GM18951 (cell line): ENCODE data around the gene MYO15B.

ENCODE experiments used
- POLR2A ChIP-seq: IDR thresholded peaks from 4 replicates; pipeline ENCODE4 v1.6.1; 2011; ENCODE audit warnings: mild to moderate bottlenecking; ENCODE audit not compliant: insufficient read length, insufficient read depth; ENCODE audit errors: extremely low read depth
- in situ Hi-C: fragments of 300-500 bp; cut with MboI; formaldehyde crosslinking; loops from one replicate; pipeline ENCODE4 v1.12.0; 2022; ENCODE audit warnings: low sequenced_read_pairs, mixed read lengths, inconsistent platforms; ENCODE audit not compliant: unreplicated experiment

The MYO15B gene

DNA sequence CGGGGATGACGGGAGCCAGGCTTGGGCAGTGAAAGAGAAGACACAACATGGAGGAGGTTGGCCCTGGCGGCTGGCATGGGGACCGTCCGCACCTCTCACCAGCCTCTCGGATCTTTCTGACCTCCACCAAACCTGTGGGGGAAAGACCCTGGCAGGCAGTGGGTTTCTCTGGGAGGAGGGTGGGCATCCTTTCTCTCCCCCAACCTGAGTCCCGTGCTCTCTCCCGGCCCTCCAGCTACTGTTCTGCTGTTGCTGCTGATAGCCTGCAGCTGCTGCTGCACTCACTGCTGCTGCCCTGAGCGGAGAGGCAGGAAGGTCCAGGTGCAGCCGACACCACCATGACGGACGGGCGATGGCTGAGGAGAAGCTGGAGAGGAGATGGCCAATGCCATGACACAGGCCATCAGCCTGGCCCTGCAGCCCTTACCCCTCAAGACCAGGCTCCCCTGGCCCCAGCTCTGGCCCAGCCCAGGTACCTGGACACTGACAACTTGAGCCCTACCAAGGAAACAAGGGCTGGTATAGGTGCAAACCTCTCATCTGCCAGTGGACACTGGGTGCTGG lies 53.0 kb downstream of the MYO15B start:
- TF ChIP-seq POLR2A: no peak
- in situ Hi-C loops: no loop called here

DNA sequence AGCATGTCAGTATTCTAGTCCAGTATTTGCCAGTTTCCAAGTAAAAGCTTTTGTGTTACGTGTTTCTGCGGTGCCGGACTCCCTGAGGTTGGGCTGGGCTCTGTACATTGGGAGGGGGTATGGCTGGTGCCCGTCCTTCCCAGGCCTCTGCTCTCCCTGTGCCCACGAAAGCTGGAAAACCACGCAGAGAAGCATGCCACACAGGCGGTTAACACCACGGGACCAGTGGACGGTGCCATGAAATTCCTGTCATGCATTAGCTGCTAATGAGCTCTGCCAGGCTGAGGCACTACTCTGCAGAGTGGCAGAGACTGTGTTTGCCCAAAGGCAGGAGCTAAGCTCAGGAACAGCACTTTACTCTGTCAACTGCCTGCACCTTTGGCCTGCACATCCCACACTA lies 53.7 kb downstream of the MYO15B start:
- in situ Hi-C loops: no loop called here
- no peak for TF ChIP-seq POLR2A

DNA sequence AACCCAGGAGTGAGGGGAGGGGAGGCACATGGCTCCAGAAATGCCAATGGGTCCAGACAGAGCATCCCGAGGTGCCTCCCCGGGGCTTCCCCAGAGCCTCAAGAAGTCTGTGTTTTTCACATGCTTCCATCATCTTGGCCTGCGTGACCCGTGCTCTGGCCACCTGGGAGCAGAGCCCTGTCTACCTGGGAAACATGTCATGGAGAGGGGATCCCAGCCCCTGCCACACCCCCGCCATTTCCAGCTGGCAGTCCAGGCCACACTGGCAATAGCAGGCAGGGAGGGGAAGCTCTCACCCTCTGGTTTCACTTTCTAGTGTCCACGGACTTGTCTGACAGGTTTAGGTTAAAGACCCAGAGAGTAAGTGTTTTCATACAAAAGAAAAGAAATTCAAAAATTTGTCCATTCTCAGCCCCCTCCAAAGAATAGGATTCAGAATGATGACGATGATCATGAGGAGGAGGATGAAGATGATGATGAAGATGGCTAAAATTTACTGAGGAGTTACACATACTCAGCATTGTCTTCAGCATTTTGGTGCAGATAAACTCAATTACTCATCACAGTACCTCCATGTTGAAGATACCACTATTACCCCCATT lies 54.7 kb downstream of the MYO15B start:
- no peak for TF ChIP-seq POLR2A
- in situ Hi-C loops: no loop called here

DNA sequence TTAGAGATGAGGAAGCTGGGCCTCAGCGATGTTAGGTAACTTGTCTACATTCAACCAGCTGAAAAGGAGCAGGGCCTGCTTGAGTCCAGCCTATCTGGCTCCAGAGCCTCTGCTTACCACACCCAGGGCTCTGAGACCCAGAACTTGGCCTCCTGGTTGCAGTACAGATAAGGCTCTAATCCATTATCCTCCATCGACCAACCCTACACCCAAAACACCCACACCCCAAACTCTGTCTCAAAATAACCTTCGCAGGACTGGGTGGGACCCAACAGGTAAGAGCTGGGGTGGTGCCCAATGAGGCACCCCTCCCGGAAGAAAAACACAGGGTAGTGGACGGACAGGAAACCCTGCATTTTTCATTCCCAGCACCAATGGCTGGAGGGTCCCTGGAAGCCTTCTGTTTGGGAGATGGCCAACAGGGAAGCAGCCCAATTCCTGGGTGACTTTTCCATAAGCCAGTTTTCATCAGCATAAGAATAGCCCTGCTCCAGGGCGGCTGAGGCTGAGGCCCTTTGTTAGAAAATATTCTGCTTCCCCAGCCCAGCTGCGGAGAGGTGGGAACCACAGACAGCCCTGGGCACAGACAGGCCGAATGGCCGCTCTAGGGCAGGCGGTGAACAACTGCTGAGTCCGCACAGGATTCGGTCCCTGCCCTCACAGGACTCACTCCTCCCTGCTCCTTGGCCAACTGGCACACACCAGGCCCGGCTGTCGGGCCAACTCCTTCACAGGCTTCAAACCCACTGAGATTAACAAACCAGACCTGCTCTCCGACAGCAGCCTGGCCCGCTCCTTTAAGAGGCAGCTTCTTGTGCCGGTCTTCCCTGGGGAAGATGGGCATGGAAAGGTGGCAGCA lies 55.4 kb downstream of the MYO15B start:
- in situ Hi-C loops: no loop called here
- no peak for TF ChIP-seq POLR2A

DNA sequence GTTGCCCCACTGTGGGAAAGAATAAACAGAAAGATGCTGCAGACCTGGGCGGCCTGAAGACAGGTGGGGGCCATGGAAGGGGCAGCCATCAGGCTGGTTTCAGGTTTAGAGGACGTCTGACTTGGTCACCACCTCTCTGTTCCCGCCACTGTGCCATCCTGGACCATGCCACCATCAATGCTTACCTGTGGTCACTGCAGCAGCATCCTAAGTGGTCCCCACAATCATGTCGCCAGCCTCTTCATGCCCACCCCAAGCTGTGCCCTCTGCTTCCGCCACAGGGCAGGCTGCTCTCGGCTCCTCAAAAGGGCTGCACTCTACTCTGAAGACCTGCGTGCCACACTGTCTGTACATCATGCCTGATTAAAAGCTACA lies 56.0 kb downstream of the MYO15B start:
- no peak for TF ChIP-seq POLR2A
- in situ Hi-C loops: no loop called here

DNA sequence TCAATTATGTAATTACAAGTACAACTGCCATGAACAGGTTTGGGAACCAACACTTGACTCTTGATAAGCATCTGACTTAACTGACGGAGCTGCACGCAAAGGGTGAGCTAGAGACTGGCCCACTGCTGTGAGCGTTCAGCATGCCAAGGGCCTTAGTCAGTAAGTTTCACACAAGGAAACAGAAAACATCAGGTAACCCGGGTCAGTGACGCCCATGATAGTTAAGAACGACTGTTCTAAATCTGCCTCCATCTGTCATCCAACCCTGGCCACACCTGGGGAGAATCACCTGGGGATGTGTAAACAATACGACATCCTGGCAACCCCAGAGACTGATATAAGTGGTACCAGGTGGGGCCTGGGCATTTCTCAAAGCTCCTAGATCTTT lies 57.9 kb downstream of the MYO15B start:
- TF ChIP-seq POLR2A: no peak
- in situ Hi-C loops: no loop called here

DNA sequence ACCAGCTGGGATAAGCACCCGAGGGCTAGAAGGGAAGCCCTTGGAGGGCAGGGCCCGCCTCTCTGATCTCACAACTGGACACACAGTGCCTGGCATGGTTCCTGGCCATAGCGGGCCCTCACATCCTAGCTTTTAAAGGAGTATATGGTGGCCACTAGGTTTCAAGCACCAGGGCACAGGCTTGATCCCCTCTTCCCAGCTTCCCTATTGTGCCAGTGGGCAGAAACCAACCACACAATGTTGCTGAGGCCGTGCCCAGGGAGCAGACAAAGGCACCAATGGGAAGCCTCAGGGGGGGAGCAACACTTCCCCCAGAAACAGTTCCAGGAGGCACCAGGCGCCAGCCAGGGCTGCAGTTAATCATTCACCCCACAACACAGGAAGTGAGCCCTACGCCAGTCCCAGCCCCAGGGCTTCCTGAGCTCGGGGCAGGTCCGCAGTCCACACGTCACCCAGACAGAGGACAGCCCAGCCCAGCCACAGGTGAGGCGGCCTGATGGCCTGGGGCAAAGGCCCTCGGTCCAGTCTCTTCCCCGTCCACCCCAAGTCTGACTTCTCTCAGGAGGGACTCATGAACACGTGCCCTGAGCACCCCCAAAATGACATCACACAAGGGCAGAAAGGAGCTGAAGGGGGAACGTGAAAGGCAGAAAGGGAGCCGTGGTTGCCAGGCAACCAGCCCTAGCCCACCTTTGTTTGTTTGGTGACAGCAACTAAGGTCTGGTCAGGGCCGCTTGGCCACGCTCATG lies 58.5 kb downstream of the MYO15B start:
- TF ChIP-seq POLR2A: peak; percentile 75
- in situ Hi-C loops: no loop called here

DNA sequence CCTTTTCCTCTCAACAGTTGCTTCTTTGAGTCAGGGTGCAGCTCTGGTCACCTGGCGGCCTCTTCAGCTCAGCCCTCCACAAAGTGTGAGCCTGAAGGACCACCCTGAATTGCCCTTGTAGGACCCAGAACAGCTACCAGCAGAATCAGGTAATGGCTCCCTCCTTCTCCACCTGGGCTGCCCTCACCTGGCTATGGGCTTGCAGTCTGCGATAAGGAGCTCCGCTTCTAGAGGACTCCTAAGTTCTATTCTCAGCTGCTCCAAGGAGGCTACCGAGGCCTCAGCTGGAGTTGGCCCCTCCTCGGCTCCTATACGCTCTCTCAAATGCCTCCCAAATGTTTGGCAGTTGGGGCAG lies 59.0 kb downstream of the MYO15B start:
- no peak for TF ChIP-seq POLR2A

DNA sequence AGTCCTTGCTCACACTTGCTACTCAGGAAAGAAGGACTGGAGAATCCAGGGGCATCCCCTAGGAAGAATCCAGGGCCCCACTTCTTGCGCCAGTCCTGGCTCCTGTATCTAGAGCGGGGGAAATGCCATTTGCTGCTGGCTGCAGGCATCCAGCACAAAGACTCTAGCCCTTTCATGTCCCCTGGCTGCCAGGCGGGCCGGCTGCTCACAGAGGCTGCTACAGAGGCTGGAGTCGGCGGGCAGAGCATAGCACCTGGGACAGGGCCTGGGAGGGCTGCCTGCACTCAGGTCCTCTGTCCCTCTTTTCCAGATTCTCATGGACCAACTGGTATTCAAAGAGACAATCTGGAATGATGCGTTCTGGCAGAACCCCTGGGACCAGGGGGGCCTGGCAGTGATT lies 59.5 kb downstream of the MYO15B start:
- in situ Hi-C loops: no loop called here
- no peak for TF ChIP-seq POLR2A

More for the DNA sequence above, 59.0 kb downstream of the MYO15B start:
- in situ Hi-C loops: no loop called here

DNA sequence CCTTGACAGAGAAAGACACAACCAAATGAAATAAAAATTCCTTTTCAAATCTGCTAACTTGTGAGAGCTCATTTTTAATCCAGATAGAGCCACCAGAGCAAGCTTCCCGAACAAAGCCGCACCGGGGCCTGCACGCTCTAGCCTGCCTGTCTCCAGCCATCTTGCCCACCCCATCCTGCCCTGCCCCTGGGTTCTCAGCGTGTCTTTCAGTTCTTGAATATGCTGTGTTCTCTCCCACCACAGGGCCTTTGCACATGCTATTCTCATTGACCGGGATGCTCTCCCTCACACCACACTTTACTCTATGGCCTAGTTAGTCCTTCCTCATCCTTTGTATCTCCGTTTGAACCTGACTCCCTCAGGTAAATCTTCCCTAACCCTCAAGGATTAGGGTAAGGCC lies 60.3 kb downstream of the MYO15B start:
- in situ Hi-C loops: no loop called here
- TF ChIP-seq POLR2A: no peak

DNA sequence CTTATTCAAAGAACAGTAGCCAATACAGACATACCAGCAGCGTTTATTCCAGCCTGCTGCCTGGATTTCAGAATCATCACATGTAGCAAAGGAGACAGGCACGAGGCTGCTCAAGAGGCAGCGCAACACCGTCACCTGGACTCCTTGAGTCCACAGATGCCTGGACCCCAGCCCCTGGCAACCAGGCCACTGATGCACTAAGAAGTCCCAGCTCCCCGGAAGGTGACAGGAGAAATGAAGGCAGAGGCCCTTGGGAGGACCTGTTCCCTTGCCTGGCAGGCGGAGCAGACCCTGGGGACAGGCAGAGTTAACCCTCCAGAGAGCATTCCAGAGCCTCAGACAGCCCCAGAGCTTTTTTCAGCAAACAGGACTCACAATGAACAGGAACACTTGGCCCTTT lies 62.1 kb downstream of the MYO15B start:
- no peak for TF ChIP-seq POLR2A
- in situ Hi-C loops: no loop called here

DNA sequence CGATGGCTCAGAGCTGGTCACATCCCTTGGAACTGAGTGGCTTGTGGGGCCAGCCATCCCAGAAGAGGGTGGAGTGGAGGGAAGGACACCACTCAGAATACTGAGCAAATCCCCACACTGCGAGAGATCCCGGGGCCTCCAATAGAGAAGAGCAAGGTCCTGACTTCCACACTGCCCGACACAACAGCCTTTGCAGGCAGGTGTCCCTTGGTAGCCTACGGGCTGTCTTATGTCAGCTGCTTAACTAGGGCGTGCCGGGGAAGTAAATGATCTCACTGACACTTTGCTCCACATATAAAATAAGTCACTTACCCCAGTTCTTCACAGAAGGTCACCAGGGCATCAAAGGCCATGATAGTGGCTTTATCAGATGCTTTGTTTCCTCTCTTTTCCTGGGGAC lies 63.3 kb downstream of the MYO15B start:
- TF ChIP-seq POLR2A: no peak

DNA sequence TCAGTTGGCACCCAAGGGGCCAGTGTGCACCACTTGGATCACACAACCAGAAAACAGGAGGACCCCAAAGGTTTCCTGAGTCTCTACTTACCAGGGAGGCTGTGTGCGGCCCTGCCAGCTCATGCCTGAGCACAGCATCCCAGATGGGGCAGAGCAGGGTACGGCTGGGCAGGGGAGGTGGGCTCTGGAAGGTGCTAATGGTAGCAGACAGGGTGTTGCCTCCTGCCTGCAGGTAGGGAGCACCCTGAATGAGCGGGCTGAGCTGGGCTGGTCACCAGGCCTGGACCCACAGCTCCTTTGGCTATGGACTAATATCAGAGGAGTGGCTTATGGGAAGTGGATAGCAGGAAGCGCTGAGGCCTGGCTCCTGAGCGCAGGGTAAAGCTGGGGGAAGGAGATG lies 64.7 kb downstream of the MYO15B start:
- no peak for TF ChIP-seq POLR2A
- in situ Hi-C loops: no loop called here

More for the DNA sequence above, 63.3 kb downstream of the MYO15B start:
- in situ Hi-C loops: no loop called here
